ENCODE data around the gene CTNNB1. TPM values are rescaled to one million over a fixed set of nuclear protein-coding genes. Genes with fewer than 3 reads are reported as not detected.

The CTNNB1 gene
- polyA plus RNA-seq, 2 of the 4 experiments (the other 2 are of a cell fraction) = 147 to 242 TPM

DNA sequence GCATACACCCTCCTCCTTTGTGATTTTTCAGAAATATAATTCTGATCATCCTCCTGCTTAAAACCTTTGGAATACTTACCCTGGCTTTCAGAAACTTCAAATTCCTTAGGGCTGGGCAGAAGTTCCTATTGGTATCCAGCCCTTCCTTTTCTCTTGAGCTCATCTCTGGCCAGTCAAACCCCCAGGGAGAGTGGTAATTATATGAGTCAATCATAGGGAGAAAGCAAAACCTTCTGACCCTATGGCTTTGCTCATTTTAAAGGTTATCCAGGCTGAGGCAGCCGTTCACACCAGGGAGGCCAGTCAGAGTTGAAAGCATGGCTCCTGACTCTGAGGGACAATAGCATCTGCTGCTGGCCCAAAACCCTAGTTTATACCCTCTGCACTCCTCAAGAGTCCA, 23.9 kb upstream of the CTNNB1 start:
- no peak for FAIRE-seq
- TF ChIP-seq RFX5 (IDR thresholded peaks at IDR 0.05) = no peak
- no peak for TF ChIP-seq HOXA7 (CRISPR knock-in tag; IDR thresholded peaks at IDR 0.05)
- no peak for TF ChIP-seq HOXB5 (CRISPR knock-in tag; IDR thresholded peaks at IDR 0.05)
- TF ChIP-seq EHF (CRISPR knock-in tag; IDR thresholded peaks at IDR 0.05) = no peak
- TF ChIP-seq HOXB13 (CRISPR knock-in tag; IDR thresholded peaks at IDR 0.05; ENCODE audit: low read depth) = no peak
- no peak for DNase-seq (ENCODE audit: low read depth in 1 of 2, low spot score in 1 of 2)
- 0% methylated on average over 1 of the region's 1 CpG for WGBS (ENCODE audit: missing lambda C conversion rate)
- Histone ChIP-seq H3K4me1 (no peaks in the 10 kb centered on the region), H3K9me3 (no peaks in the 10 kb centered on the region), H3K4me3 (no peak overlapping the region), H3K4me2 (no peak overlapping the region), H3K27ac (no peak overlapping the region)
- POLR2A ChIA-PET = interaction anchor here (0.6 kb wide), 1 partner anchor 24 kb away, joined by 3 read pairs; the partner anchor contains the start of gene CTNNB1
- CTCF ChIA-PET = no interaction called here
- no peak for ATAC-seq

DNA sequence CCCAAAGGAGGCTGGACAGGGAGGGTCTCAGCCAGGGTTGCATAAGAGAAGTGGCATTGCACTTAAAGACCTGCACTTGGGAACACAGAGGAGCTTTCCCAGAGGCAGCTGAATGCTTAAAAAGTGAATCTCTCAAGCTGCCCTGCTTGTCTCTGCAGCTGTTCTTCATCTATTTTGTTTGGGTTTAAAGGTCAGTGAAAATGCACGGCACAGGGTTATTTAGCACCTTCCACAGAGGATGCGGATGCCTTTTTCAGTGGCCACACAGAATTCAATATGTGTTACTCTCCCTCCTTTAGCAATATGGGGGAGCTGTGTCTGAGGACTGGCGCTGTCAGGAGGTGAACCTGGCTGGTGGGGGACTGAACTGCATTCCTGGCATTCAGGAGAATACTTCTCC, 22.7 kb upstream of the CTNNB1 start:
- Histone ChIP-seq H3K4me3 (no peak overlapping the region), H3K4me1 (no peaks in the 10 kb centered on the region), H3K4me2 (no peak overlapping the region), H3K9me3 (no peaks in the 10 kb centered on the region), H3K27ac (no peak overlapping the region)
- ATAC-seq (no peak), DNase-seq (ENCODE audit: low read depth in 1 of 2, low spot score in 1 of 2) (no peak), FAIRE-seq (no peak)
- ChIA-PET CTCF (no interaction called here), POLR2A (no interaction called here)
- WGBS (ENCODE audit: missing lambda C conversion rate) = 41% methylated on average over 3 of the region's 3 CpGs
- TF ChIP-seq NR3C1 (IDR thresholded peaks at IDR 0.05) = no peak
- no peak for TF ChIP-seq HOXB5 (CRISPR knock-in tag; IDR thresholded peaks at IDR 0.05)
- TF ChIP-seq HDAC2 (IDR thresholded peaks at IDR 0.05) = no peak
- TF ChIP-seq, protein P1, sequence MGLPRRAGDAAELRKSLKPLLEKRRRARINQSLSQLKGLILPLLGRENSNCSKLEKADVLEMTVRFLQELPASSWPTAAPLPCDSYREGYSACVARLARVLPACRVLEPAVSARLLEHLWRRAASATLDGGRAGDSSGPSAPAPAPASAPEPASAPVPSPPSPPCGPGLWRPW (IDR thresholded peaks at IDR 0.05) = no peak
- no peak for TF ChIP-seq SREBF2 (IDR thresholded peaks at IDR 0.05)
- TF ChIP-seq JUN (IDR thresholded peaks at IDR 0.05) = no peak
- TF ChIP-seq, protein P2, sequence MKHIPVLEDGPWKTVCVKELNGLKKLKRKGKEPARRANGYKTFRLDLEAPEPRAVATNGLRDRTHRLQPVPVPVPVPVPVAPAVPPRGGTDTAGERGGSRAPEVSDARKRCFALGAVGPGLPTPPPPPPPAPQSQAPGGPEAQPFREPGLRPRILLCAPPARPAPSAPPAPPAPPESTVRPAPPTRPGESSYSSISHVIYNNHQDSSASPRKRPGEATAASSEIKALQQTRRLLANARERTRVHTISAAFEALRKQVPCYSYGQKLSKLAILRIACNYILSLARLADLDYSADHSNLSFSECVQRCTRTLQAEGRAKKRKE (CRISPR knock-in tag; IDR thresholded peaks at IDR 0.05; ENCODE audit: low read depth) = no peak
- TF ChIP-seq MYC (IDR thresholded peaks at IDR 0.05; ENCODE audit: borderline replicate concordance, low read length) = no peak
- TF ChIP-seq CHD4 (IDR thresholded peaks at IDR 0.05; ENCODE audit: borderline replicate concordance) = no peak
- TF ChIP-seq, protein P3, sequence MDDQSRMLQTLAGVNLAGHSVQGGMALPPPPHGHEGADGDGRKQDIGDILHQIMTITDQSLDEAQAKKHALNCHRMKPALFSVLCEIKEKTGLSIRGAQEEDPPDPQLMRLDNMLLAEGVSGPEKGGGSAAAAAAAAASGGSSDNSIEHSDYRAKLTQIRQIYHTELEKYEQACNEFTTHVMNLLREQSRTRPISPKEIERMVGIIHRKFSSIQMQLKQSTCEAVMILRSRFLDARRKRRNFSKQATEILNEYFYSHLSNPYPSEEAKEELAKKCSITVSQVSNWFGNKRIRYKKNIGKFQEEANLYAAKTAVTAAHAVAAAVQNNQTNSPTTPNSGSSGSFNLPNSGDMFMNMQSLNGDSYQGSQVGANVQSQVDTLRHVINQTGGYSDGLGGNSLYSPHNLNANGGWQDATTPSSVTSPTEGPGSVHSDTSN (IDR thresholded peaks at IDR 0.05) = no peak
- TF ChIP-seq RNF2 (IDR thresholded peaks at IDR 0.05; ENCODE audit: borderline replicate concordance, low read depth) = no peak
- no peak for TF ChIP-seq ESRRA (IDR thresholded peaks at IDR 0.05; ENCODE audit: borderline replicate concordance, low read length)
- TF ChIP-seq RCOR1 (IDR thresholded peaks at IDR 0.05; ENCODE audit: low read depth, low read length) = no peak

DNA sequence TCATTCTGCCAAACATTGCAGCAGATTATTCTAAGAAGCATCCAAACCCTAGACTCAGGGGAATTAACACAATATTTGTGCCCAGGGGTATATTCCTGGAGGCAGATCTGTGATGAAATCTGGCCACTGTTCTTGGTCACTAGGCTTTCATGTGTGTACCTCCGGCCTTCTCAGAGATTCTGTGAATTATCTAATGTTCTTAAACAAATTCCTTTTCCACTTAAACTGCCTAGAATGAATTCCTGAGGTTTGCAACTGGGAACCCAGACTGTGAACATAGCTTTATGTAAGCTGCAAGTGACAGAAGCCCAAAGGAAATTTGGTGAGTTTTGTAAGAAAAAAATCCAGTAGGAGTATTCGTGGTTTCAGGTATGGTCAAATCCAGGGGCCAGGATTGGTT, 20.7 kb upstream of the CTNNB1 start:
- TF ChIP-seq NR3C1 (IDR thresholded peaks at IDR 0.05) = no peak
- TF ChIP-seq, protein P4, sequence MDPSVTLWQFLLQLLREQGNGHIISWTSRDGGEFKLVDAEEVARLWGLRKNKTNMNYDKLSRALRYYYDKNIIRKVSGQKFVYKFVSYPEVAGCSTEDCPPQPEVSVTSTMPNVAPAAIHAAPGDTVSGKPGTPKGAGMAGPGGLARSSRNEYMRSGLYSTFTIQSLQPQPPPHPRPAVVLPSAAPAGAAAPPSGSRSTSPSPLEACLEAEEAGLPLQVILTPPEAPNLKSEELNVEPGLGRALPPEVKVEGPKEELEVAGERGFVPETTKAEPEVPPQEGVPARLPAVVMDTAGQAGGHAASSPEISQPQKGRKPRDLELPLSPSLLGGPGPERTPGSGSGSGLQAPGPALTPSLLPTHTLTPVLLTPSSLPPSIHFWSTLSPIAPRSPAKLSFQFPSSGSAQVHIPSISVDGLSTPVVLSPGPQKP (IDR thresholded peaks at IDR 0.05; ENCODE audit: low read depth, low read length) = no peak
- TF ChIP-seq PHF8 (IDR thresholded peaks at IDR 0.05; ENCODE audit: borderline replicate concordance, low read depth) = no peak
- Histone ChIP-seq H3K4me3 (no peak overlapping the region), H3K27ac (no peak overlapping the region), H3K4me1 (no peaks in the 10 kb centered on the region), H3K9me3 (no peaks in the 10 kb centered on the region), H3K4me2 (no peak overlapping the region)
- no peak for DNase-seq (ENCODE audit: low read depth in 1 of 2, low spot score in 1 of 2)
- ChIA-PET POLR2A (no interaction called here), CTCF (no interaction called here)
- no peak for FAIRE-seq
- no peak for ATAC-seq
- 22% methylated on average over 2 of the region's 2 CpGs for WGBS (ENCODE audit: missing lambda C conversion rate)

Measured in A549 (cell line).